GM12873 (cell line): ENCODE results near the gene FOLR2.

Experiments used
- TF ChIP-seq, protein P1 (sequence below): IDR thresholded peaks from 2 replicates; pipeline ENCODE4 v1.5.1; 2012; ENCODE audit warnings: low read depth, mild to moderate bottlenecking, moderate library complexity, low read length, control low read depth; ENCODE audit not compliant: insufficient read depth; ENCODE audit errors: missing control alignments

Gene FOLR2

DNA sequence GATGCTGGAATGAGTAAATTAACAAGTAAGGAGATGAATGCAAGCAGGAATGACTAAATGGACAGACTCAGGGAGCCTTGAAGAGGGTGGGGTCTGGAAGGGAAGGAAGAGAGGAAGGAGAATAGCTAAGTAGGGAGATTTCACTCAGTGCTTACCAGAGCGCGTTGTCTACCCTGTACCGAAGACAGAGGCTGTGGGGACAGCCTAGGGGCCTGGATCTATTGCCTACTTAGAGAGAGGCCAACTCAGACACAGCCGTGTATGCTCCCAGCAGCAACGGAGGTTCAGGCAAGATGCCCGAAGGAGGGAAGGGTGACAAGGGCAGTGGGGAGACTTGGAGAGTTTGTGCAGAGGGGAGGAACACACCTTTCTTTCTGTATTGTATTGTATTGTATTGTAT, at the start of gene FOLR2:
FOLR2 (plus strand) TSS at position 157 of the 400 bp plus-strand sequence. CDS start 1,791 bp downstream, outside the sequence.
- TF ChIP-seq, protein P1, sequence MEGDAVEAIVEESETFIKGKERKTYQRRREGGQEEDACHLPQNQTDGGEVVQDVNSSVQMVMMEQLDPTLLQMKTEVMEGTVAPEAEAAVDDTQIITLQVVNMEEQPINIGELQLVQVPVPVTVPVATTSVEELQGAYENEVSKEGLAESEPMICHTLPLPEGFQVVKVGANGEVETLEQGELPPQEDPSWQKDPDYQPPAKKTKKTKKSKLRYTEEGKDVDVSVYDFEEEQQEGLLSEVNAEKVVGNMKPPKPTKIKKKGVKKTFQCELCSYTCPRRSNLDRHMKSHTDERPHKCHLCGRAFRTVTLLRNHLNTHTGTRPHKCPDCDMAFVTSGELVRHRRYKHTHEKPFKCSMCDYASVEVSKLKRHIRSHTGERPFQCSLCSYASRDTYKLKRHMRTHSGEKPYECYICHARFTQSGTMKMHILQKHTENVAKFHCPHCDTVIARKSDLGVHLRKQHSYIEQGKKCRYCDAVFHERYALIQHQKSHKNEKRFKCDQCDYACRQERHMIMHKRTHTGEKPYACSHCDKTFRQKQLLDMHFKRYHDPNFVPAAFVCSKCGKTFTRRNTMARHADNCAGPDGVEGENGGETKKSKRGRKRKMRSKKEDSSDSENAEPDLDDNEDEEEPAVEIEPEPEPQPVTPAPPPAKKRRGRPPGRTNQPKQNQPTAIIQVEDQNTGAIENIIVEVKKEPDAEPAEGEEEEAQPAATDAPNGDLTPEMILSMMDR, result no peak

DNA sequence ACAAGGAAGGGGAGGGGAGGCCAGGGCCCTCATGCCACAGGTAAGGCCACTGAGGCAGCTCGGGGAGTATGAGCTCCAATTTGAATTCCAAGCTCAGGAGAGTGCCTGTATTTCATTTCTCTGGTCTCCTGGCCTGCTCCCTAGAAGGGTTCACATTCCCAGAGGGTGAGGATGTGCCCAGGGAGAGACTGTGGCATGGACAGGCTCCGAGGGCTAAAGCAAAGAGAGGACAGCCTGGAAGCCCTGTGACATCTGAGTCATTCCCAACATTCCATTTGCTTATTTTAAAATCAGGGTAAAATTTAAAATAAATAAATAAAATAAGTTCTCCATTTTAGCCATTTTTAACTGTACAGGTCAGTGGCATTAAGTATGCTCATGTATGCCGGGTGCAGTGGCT, 43.3 kb upstream of the FOLR2 start:
- TF ChIP-seq, protein P1, result no peak

GRCh38 chr11:72174302-72175070, 42.1 kb upstream of the FOLR2 start:
- TF ChIP-seq, protein P1, result no peak

GRCh38 chr11:72177656-72178055, 38.9 kb upstream of the FOLR2 start:
- TF ChIP-seq, protein P1, result no peak

- TF ChIP-seq, protein P1, result no peak
Observed at GRCh38 chr11:72179049-72179803, 37.4 kb upstream of the FOLR2 start.

- TF ChIP-seq, protein P1, result no peak
Observed at GRCh38 chr11:72179804-72180396, 36.7 kb upstream of the FOLR2 start.

GRCh38 chr11:72181553-72181958, 35.0 kb upstream of the FOLR2 start:
- TF ChIP-seq, protein P1, result peak; percentile 30
